ENCODE results near the gene RBM20.
A peak's percentile ranks its signal among the peaks of the same experiment; 100 is the strongest.

RBM20 gene

DNA sequence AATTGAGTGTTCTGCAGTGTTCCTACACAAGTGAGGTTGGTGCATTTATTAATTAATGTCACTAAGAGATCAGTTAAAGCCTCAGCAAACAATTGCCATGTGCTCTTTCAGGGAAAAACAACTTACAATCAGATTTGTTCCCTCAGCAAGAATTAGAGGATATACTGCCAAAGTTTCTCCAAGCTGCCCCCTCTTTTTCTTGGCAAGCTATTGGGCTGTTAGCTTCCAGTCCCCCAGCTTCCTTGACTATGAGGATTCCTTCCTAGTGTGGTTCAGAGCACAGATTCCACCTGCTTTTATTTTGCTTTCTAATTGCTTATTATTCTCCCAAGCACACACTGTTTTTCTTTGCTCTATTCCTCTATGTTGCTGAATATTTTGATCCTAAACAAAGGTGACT lies 112.7 kb downstream of the RBM20 start:
- in situ Hi-C loops (cut with HindIII; ENCODE audit: low pct_ligation_motif_present, low sequenced_read_pairs) = no loop called here
- H3K36me3 ChIP-seq (replicated peaks) = no peaks in the 10 kb centered on the region

GRCh38 chr10:110757586-110757985 lies 113.5 kb downstream of the RBM20 start:
- Histone ChIP-seq H3K4me3 (ENCODE audit: low read depth, low read length) (no peak overlapping the region), H3K27me3 (replicated peaks) (no peaks in the 10 kb centered on the region), H3K27ac (no peak overlapping the region), H3K36me3 (replicated peaks) (no peaks in the 10 kb centered on the region)
- DNase-seq = no peak
- TF ChIP-seq CTCF (IDR thresholded peaks at IDR 0.05; ENCODE audit: low read depth, low read length, missing control alignments) = no peak
- in situ Hi-C loops (cut with HindIII; ENCODE audit: low pct_ligation_motif_present, low sequenced_read_pairs) = no loop called here

More for the DNA sequence above, 112.7 kb downstream of the RBM20 start:
- DNase-seq = no peak
- Histone ChIP-seq H3K4me3 (ENCODE audit: low read depth, low read length) (no peak overlapping the region), H3K27me3 (replicated peaks) (no peaks in the 10 kb centered on the region), H3K27ac (no peak overlapping the region)
- no peak for TF ChIP-seq CTCF (IDR thresholded peaks at IDR 0.05; ENCODE audit: low read depth, low read length, missing control alignments)

GRCh38 chr10:110758128-110758765 lies 114.1 kb downstream of the RBM20 start:
- no peak for TF ChIP-seq CTCF (IDR thresholded peaks at IDR 0.05; ENCODE audit: low read depth, low read length, missing control alignments)
- Histone ChIP-seq H3K27ac (no peak overlapping the region), H3K4me3 (ENCODE audit: low read depth, low read length) (no peak overlapping the region), H3K27me3 (replicated peaks) (no peaks in the 10 kb centered on the region), H3K36me3 (replicated peaks) (no peaks in the 10 kb centered on the region)
- no peak for DNase-seq
- in situ Hi-C loops (cut with HindIII; ENCODE audit: low pct_ligation_motif_present, low sequenced_read_pairs) = no loop called here

GRCh38 chr10:110758898-110759297 lies 114.8 kb downstream of the RBM20 start:
- in situ Hi-C loops (cut with HindIII; ENCODE audit: low pct_ligation_motif_present, low sequenced_read_pairs) = no loop called here
- peak overlapping the region; percentile 36 for H3K27ac ChIP-seq
- no peaks in the 10 kb centered on the region for H3K36me3 ChIP-seq (replicated peaks)
- no peak overlapping the region for H3K4me3 ChIP-seq (ENCODE audit: low read depth, low read length)
- DNase-seq = peak; percentile 67
- H3K27me3 ChIP-seq (replicated peaks) = no peaks in the 10 kb centered on the region
- TF ChIP-seq CTCF (IDR thresholded peaks at IDR 0.05; ENCODE audit: low read depth, low read length, missing control alignments) = no peak

GRCh38 chr10:110759523-110759922 lies 115.4 kb downstream of the RBM20 start:
- in situ Hi-C loops (cut with HindIII; ENCODE audit: low pct_ligation_motif_present, low sequenced_read_pairs) = no loop called here
- no peak for DNase-seq
- no peak overlapping the region for H3K27ac ChIP-seq
- no peaks in the 10 kb centered on the region for H3K36me3 ChIP-seq (replicated peaks)
- no peaks in the 10 kb centered on the region for H3K27me3 ChIP-seq (replicated peaks)
- H3K4me3 ChIP-seq (ENCODE audit: low read depth, low read length) = no peak overlapping the region
- TF ChIP-seq CTCF (IDR thresholded peaks at IDR 0.05; ENCODE audit: low read depth, low read length, missing control alignments) = no peak

Data from brain microvascular endothelial cell (primary cell).